K562 (cell line): ENCODE data around the gene HSD17B1. TPM values are rescaled to one million over a fixed set of nuclear protein-coding genes. Genes with fewer than 3 reads are reported as not detected.

Experiments
- BDP1 ChIP-seq: IDR thresholded peaks from 3 replicates; pipeline ENCODE4 v1.6.1; 2011; ENCODE audit not compliant: insufficient read length, insufficient read depth
- COPS2 ChIP-seq: fragments of 450-650 bp; conservative IDR thresholded peaks from 2 replicates; pipeline ENCODE4 v1.6.1; 2016; ENCODE audit warnings: mild to moderate bottlenecking, moderate library complexity
- DPF2 ChIP-seq: fragments of 450-650 bp; IDR thresholded peaks from 2 replicates; pipeline ENCODE4 v1.6.1; 2016
- FOSL1 ChIP-seq: fragments of 200-800 bp; sonication (Bioruptor generic); conservative IDR thresholded peaks from 2 replicates; pipeline ENCODE4 v1.6.1; 2016; ENCODE audit warnings: missing genetic modification characterization, missing compliant biosample characterization
- FOXP1 ChIP-seq: sonication (generic); formaldehyde crosslinking; IDR thresholded peaks from 2 replicates; pipeline ENCODE4 v1.8.0; 2022; ENCODE audit warnings: mild to moderate bottlenecking, missing genetic modification reagents
- HNRNPL ChIP-seq: fragments of 200-400 bp; formaldehyde crosslinking; IDR thresholded peaks from 2 replicates; pipeline ENCODE4 v1.6.1; 2017; ENCODE audit warnings: low read depth, mild to moderate bottlenecking, low read length
- PRMT5 ChIP-seq: sonication (generic); formaldehyde crosslinking; IDR thresholded peaks from 2 replicates; pipeline ENCODE4 v1.5.0; 2020; ENCODE audit warnings: missing genetic modification reagents
- SP1 ChIP-seq: sonication (generic); formaldehyde crosslinking; IDR thresholded peaks from 2 replicates; pipeline ENCODE4 v1.8.1; 2022; ENCODE audit warnings: mild to moderate bottlenecking, missing genetic modification reagents
- TCF7L2 ChIP-seq: fragments of 150-350 bp; IDR thresholded peaks from 2 replicates; pipeline ENCODE4 v1.6.1; 2016; ENCODE audit warnings: low read depth, mild to moderate bottlenecking, low read length, moderate library complexity
- TOE1 ChIP-seq, 2 experiments: fragments of 450-650 bp in 1 of 2; sonication (generic) in 1 of 2; formaldehyde crosslinking in 1 of 2; IDR thresholded peaks; 2 replicates each; pipeline versions ENCODE4 v1.7.1 to v1.8.0; 2016 to 2022; ENCODE audit warnings: borderline replicate concordance in 2 of 2, mild to moderate bottlenecking in 2 of 2, antibody characterized with exemption in 1 of 2, inconsistent platforms in 1 of 2, low read depth in 1 of 2, missing genetic modification reagents in 1 of 2, moderate library complexity in 1 of 2
- ZBTB7A ChIP-seq: IDR thresholded peaks from 2 replicates; pipeline ENCODE4 v1.6.1; 2011; ENCODE audit warnings: low read depth, mild to moderate bottlenecking, low read length, moderate library complexity, borderline replicate concordance; ENCODE audit not compliant: control insufficient read depth
- polyA plus RNA-seq, 8 experiments: library from polyadenylated mRNA; depleted of rRNA in 4 of 8; stranded (reverse) in 5 of 8; unstranded in 3 of 8; fragments of >200 nt; fragmentation: Nextera tagmentation in 2 of 8; fragmentation: Illumina TruSeq in 1 of 8; extraction: Ambion mirVana in 2 of 8; extraction: Trizol in 1 of 8; gene quantifications; 2 replicates each; pipeline versions ENCODE4 v1.2.1 to v1.2.3, GENCODE V29; 2011 to 2014; ENCODE audit warnings: inconsistent platforms in 1 of 8, missing spikeins in 1 of 8
- total RNA-seq, 7 experiments: library from RNA; depleted of rRNA in 6 of 7; stranded (reverse); fragments of >200 nt in 6 of 7; fragmentation: Illumina TruSeq in 2 of 7; extraction: Trizol in 2 of 7; gene quantifications; 2 replicates each; pipeline versions ENCODE4 v1.2.1 to v1.2.3, GENCODE V29; 2011 to 2021; ENCODE audit warnings: low replicate concordance in 1 of 7
- TF ChIP-seq, protein P1 (sequence below), 2 experiments: IDR thresholded peaks; 2 replicates each; pipeline ENCODE4 v1.6.1; 2011; ENCODE audit warnings: borderline replicate concordance in 1 of 2, control low read depth in 1 of 2, low read depth in 1 of 2, low read length in 1 of 2, mild to moderate bottlenecking in 1 of 2, mixed read lengths in 1 of 2, moderate library complexity in 1 of 2; ENCODE audit not compliant: insufficient read depth in 1 of 2, insufficient read length in 1 of 2, poor library complexity in 1 of 2, severe bottlenecking in 1 of 2; ENCODE audit errors: extremely low read depth in 1 of 2
- TF ChIP-seq, protein P2 (sequence below): fragments of 250-450 bp; sonication (Bioruptor Pico); IDR thresholded peaks from 2 replicates; pipeline ENCODE4 v1.8.0; 2021; ENCODE audit warnings: borderline replicate concordance, mild to moderate bottlenecking, moderate library complexity; ENCODE audit not compliant: poor library complexity, severe bottlenecking
- TF ChIP-seq, protein P3 (sequence below): fragments of 450-650 bp; formaldehyde crosslinking; IDR thresholded peaks from 2 replicates; pipeline ENCODE4 v1.4.0; 2020; ENCODE audit warnings: mild to moderate bottlenecking, mixed read lengths
- TF ChIP-seq, protein P4 (sequence below): fragments of 450-650 bp; IDR thresholded peaks from 2 replicates; pipeline ENCODE4 v1.6.1; 2016; ENCODE audit warnings: antibody characterized with exemption
- TF ChIP-seq, protein P5 (sequence below): fragments of 250-450 bp; sonication (Bioruptor Pico); IDR thresholded peaks from 2 replicates; pipeline ENCODE4 v1.9.0; 2021; ENCODE audit warnings: mild to moderate bottlenecking, inconsistent platforms

Gene HSD17B1
- total and polyA plus RNA-seq, 9 of the 15 experiments (the other 6 are each of a cell fraction or from before 2014, with no cell fraction given) = 0.55 to 21.1 (median 3.6) TPM

DNA sequence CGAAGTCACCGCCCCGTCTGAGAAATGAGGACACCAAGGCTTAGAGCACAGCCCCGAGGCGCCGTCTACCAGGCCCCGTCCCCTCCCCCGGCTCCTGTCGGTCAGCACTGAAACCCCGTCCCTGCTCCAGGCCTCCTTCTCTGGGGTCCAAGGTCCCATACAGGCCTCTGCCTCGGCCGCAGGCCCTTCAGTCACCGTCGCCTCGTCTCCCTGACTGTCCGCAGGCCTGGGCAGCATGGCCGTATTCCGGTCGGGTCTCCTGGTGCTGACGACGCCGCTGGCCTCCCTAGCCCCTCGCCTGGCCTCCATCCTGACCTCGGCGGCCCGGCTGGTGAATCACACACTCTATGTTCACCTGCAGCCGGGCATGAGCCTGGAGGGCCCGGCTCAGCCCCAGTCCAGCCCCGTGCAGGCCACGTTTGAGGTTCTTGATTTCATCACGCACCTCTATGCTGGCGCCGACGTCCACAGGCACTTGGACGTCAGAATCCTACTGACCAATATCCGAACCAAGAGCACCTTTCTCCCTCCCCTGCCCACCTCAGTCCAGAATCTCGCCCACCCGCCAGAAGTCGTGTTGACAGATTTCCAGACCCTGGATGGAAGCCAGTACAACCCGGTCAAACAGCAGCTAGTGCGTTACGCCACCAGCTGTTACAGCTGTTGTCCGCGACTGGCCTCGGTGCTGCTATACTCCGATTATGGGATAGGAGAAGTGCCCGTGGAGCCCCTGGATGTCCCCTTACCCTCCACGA, 9.8 kb downstream of the HSD17B1 start (continued):
- TF ChIP-seq FOSL1 (tag) (no peak), ZBTB7A (0 out of 2 replicates have a peak, but pooled peaks have one; percentile 24), BDP1 (no peak), COPS2 (no peak), DPF2 (no peak), TCF7L2 (no peak), FOXP1 (CRISPR knock-in tag) (no peak), HNRNPL (no peak), SP1 (CRISPR knock-in tag) (no peak), PRMT5 (0 out of 2 replicates have a peak, but pooled peaks have one; percentile 31), TOE1 (IDR thresholded peaks at IDR 0.05; ENCODE audit: borderline replicate concordance) (no peak), TOE1 (CRISPR knock-in tag; IDR thresholded peaks at IDR 0.05; ENCODE audit: borderline replicate concordance, low read depth) (no peak)
- TF ChIP-seq, protein P1, sequence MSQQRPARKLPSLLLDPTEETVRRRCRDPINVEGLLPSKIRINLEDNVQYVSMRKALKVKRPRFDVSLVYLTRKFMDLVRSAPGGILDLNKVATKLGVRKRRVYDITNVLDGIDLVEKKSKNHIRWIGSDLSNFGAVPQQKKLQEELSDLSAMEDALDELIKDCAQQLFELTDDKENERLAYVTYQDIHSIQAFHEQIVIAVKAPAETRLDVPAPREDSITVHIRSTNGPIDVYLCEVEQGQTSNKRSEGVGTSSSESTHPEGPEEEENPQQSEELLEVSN (IDR thresholded peaks at IDR 0.05; ENCODE audit: borderline replicate concordance in 1 of 2, extremely low read depth in 1 of 2, insufficient read depth in 1 of 2, insufficient read length in 1 of 2, low read depth in 1 of 2, low read length in 1 of 2, poor library complexity in 1 of 2, severe bottlenecking in 1 of 2) = peak in 1 of 2 experiments; percentile 33
- TF ChIP-seq, protein P2, sequence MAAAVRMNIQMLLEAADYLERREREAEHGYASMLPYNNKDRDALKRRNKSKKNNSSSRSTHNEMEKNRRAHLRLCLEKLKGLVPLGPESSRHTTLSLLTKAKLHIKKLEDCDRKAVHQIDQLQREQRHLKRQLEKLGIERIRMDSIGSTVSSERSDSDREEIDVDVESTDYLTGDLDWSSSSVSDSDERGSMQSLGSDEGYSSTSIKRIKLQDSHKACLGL (CRISPR knock-in tag) = no peak
- TF ChIP-seq, protein P3, sequence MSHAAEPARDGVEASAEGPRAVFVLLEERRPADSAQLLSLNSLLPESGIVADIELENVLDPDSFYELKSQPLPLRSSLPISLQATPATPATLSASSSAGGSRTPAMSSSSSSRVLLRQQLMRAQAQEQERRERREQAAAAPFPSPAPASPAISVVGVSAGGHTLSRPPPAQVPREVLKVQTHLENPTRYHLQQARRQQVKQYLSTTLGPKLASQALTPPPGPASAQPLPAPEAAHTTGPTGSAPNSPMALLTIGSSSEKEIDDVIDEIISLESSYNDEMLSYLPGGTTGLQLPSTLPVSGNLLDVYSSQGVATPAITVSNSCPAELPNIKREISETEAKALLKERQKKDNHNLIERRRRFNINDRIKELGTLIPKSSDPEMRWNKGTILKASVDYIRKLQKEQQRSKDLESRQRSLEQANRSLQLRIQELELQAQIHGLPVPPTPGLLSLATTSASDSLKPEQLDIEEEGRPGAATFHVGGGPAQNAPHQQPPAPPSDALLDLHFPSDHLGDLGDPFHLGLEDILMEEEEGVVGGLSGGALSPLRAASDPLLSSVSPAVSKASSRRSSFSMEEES (CRISPR knock-in tag) = no peak
- TF ChIP-seq, protein P4, sequence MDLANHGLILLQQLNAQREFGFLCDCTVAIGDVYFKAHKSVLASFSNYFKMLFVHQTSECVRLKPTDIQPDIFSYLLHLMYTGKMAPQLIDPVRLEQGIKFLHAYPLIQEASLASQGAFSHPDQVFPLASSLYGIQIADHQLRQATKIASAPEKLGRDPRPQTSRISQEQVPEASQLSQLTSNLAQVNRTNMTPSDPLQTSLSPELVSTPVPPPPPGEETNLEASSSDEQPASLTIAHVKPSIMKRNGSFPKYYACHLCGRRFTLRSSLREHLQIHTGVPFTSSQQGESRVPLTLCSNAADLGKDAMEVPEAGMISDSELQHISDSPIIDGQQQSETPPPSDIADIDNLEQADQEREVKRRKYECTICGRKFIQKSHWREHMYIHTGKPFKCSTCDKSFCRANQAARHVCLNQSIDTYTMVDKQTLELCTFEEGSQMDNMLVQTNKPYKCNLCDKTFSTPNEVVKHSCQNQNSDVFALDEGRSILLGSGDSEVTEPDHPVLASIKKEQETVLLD = no peak
- TF ChIP-seq, protein P5, sequence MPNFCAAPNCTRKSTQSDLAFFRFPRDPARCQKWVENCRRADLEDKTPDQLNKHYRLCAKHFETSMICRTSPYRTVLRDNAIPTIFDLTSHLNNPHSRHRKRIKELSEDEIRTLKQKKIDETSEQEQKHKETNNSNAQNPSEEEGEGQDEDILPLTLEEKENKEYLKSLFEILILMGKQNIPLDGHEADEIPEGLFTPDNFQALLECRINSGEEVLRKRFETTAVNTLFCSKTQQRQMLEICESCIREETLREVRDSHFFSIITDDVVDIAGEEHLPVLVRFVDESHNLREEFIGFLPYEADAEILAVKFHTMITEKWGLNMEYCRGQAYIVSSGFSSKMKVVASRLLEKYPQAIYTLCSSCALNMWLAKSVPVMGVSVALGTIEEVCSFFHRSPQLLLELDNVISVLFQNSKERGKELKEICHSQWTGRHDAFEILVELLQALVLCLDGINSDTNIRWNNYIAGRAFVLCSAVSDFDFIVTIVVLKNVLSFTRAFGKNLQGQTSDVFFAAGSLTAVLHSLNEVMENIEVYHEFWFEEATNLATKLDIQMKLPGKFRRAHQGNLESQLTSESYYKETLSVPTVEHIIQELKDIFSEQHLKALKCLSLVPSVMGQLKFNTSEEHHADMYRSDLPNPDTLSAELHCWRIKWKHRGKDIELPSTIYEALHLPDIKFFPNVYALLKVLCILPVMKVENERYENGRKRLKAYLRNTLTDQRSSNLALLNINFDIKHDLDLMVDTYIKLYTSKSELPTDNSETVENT = no peak
